Right kidney (tissue), 9 donors: Measurements from ENCODE around the gene ADRM1.

Source experiments
- DNase-seq: peaks from one replicate; pipeline ENCODE4 v3.0.0-alpha.2; 2016
- long read RNA-seq, 8 donors: transcript quantifications; one replicate each; lab custom pipeline, GENCODE V29; 2026

Gene ADRM1, protein sequence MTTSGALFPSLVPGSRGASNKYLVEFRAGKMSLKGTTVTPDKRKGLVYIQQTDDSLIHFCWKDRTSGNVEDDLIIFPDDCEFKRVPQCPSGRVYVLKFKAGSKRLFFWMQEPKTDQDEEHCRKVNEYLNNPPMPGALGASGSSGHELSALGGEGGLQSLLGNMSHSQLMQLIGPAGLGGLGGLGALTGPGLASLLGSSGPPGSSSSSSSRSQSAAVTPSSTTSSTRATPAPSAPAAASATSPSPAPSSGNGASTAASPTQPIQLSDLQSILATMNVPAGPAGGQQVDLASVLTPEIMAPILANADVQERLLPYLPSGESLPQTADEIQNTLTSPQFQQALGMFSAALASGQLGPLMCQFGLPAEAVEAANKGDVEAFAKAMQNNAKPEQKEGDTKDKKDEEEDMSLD
- long read RNA-seq, donor 1, transcript ADRM1-201 (10 exons, 1,478 nt), result major isoform, 46 of 78 reads
- long read RNA-seq, donor 1, partial matches to known transcripts, result 30 of 78 reads
- long read RNA-seq, donor 1, other reads (novel, unspliced or antisense), result 0 of 78 reads
- long read RNA-seq, donor 2, transcript ADRM1-201 (10 exons, 1,478 nt), result major isoform, 20 of 44 reads
- long read RNA-seq, donor 2, partial matches to known transcripts, result 21 of 44 reads
- long read RNA-seq, donor 2, other reads (novel, unspliced or antisense), result 0 of 44 reads
- long read RNA-seq, donor 3, transcript ADRM1-201 (10 exons, 1,478 nt), result major isoform, 10 of 10 reads
- long read RNA-seq, donor 3, partial matches to known transcripts, result 0 of 10 reads
- long read RNA-seq, donor 3, other reads (novel, unspliced or antisense), result 0 of 10 reads
- long read RNA-seq, donor 4, transcript ADRM1-201 (10 exons, 1,478 nt), result major isoform, 13 of 62 reads
- long read RNA-seq, donor 4, partial matches to known transcripts, result 31 of 62 reads
- long read RNA-seq, donor 4, other reads (novel, unspliced or antisense), result 17 of 62 reads
- long read RNA-seq, donor 5, transcript ADRM1-201 (10 exons, 1,478 nt), result major isoform, 31 of 86 reads
- long read RNA-seq, donor 5, partial matches to known transcripts, result 49 of 86 reads
- long read RNA-seq, donor 5, other reads (novel, unspliced or antisense), result 6 of 86 reads
- long read RNA-seq, donor 6, transcript ADRM1-201 (10 exons, 1,478 nt), result major isoform, 26 of 49 reads
- long read RNA-seq, donor 6, partial matches to known transcripts, result 21 of 49 reads
- long read RNA-seq, donor 6, other reads (novel, unspliced or antisense), result 0 of 49 reads
- long read RNA-seq, donor 7, transcript ADRM1-201 (10 exons, 1,478 nt), result major isoform, 30 of 85 reads
- long read RNA-seq, donor 7, partial matches to known transcripts, result 52 of 85 reads
- long read RNA-seq, donor 7, other reads (novel, unspliced or antisense), result 0 of 85 reads
- long read RNA-seq, donor 8, transcript ADRM1-201 (10 exons, 1,478 nt), result major isoform, 33 of 34 reads
- long read RNA-seq, donor 8, partial matches to known transcripts, result 0 of 34 reads
- long read RNA-seq, donor 8, other reads (novel, unspliced or antisense), result 0 of 34 reads

DNA sequence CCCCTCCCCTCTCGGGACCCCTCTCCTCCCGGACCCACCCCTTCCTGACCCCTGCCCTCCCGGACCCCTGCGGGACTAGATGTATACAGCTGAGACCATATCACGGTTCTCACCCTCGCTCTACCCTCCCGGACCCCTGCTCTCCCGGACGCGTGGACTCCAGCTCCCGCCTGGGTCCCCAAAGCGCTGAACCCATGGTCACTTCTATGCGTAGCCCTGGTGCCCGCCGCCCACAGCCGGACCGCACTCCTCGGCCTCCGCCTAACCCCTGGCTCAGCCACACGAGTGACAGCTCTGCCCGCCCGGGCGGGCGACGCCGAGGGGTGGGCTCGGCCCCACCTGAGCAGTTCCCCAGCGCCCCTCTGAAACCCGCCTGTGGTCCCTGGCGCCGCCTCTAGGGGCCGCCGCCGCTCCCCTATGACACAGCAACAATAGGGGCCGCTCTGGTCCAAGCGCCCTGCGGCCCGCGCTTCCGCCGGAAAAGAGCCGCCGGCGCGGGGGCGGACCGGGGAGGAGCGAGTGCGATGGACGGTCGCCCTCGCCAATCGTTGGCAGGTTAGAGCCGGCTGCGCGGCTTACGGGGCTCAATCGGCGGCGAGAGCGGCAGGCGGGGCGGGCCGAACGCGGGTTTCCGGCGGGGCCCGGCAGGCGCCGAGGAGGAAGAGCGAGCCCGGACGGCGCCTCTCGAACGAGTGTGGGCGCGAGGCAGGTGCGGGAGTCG is at the start of gene ADRM1:
Gene ADRM1 (plus strand): TSS at position 657 of the 721 bp plus-strand sequence. CDS start 572 bp downstream, outside the sequence.
- DNase-seq, result peak; percentile 97

DNA sequence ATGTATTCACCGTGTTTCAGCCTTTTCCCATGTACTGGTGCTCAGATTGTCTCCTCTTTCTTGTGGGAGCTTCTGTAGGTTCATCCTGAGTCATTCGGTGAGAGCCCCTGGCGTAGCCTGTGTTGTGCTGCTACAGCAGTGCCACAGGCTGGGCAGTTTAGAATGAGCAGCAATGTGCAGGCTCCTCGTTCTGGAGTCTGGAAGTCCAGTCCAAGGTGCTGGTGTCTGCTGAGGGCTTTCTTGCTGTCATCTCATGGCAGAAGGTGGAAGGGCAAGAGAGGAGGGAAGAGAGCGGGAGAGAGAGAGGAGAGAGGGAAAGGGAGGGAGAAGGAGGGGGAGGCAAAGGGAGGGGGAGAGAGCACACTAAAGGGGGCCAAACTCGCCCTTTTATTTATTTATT is 49.4 kb upstream of the ADRM1 start:
- no peak for DNase-seq

DNA sequence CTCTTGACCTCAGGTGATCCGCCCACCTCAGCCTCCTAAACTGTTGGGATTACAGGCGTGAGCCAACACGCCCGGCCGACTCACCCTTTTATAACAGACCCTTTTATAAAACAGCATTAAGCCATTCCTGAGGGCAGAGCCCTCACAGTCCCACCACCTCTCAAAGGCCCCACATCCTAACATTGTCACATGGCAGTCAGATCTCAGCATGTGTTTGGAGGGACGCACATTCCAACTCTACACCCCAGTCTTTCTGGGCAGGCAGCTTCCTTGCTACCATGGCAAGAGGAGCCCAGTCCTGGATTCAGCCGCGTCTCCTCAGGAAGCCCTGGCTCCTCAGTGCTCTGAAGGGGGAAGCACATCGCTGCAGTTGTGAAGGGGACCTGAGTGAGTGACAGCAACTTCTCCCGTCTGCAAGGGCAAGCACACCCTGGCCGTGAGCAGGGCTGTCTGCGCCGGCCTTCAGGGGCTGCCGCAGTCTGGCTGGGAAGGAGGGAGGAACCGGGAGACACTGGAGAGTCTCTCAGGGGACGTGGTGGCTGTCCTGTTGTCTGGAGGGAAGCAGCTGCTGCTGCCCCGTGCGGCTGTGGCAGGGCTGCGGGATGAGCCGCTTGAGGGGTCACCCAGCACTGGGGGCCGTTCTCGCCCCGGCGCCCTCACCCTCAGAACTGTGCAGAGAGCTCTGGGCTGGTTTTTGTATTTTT is 48.6 kb upstream of the ADRM1 start:
- peak; percentile 18 for DNase-seq

DNA sequence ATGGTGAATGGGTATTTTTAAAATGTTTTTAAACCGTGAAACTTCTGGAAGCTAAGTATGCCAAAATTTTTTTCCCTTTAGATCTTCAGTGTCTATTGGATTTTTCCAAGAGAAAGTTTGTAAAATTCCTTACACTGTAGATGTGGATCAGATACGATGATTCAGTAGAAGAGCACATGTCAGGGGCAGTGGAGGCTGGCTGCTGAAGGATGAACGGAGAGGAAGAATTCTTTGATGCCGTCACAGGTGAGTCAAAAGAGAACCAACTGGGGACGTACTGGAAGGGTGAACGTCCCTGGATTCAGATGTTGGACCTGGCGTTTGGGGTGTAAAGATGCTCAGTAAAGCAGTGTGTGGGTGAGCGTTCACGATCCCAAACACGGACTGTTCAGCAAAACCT is 46.8 kb upstream of the ADRM1 start:
- DNase-seq, result no peak

DNA sequence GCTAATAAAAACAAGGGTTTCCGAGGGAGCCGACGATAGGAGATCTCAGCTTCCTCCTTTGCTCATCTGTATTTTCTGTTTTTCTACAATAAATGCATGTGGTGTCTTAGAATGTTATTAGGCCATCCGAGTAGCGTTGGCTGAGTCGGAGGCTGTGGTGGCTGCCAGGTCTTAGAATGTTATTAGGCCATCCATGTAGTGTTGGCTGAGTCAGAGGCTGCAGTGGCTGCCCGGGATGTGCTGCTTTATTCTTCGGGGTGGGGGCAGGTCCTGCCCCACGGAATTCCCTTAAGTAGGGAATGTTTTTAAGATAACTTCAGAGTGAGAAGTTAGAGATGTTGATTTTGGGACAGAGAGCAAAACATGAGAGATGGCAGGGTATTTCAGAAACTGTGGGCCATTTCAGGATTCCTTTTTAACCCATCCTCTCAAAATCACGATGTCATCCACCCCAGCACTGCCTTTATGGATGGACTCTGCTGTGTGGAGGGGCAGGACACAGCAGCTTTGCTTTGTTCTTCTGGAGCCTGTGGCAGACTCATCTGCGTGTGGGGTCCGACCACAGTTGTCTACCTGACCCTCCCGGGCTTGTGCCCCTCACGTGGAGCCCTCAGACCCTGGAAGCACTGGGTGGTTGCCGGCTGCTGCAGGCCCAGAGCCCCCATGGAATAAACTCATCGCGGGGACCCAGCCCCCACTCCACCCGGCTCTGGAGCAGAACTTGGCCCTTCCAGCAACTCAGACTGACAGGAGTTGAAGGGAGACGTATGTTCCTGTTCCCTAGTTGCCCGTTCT is 44.1 kb upstream of the ADRM1 start:
- DNase-seq, result no peak

DNA sequence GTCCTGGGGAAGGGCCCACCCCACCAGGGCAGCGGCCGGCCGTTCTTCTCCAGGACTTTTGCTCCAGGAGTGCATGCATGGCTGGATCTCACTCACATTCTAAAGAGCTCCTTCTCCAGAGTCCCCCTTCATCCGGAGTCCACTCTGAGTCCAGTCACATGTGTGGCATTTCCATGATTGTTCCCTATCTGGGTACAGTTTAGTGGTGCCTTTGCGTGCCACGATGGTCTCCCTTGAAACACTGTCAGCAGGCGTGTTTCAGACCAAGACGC is 43.6 kb upstream of the ADRM1 start:
- DNase-seq, result no peak

DNA sequence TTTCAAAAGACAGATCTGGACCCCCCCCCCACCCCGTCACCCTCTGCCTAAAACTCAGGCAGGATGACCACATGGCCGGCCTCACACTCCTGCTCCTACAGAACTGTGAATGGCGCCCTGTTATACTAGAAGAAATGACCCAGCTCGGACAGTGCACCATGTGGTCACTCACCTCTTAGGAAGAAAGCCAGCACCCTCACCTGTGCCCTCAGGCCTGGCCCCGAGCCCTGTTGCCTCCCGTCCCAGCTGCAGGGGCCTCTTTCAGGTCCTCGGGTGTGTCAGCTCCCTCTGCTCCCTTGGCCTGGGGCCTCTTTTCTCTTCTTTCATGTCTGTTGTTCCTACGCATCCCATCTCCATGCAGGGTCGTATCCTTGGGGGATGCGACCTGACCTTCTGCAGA is 40.7 kb upstream of the ADRM1 start:
- DNase-seq, result no peak

DNA sequence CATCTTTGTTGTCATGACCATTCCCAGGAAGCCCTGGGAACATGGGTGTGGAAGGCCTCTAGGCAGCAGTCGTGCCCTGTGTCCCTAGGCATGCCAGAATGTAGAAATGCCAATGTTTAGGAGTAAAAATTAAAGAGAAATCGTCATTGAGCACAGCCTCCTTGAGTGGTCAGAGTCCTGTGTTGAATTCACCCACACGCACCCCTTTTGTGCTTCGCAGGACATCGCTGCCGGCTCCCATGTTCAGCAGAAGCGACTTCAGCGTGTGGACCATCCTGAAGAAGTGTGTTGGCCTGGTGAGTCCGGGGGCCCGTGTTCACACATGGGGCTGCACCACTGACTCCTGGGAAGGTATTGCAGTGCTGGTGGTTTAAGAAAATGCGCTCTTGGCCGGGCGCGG is 39.4 kb upstream of the ADRM1 start:
- DNase-seq, result no peak

DNA sequence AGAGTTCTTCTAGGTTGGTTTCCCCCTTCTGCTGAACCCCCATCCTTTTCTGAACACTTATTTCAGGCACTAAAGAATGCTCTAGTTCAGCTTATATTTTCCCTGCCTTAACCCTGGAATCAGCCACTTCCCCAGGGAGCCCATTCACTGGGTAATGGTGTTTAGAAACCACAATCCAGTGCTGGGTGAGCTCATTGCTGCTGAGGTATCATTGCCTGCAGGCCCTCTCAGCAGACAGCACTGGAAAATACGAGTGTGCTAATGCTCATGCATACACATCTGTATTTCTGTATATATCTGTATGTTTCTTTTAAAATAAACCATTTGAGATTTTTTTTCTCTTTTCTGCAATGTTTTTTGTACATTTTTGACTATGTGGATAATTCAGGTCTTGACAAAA is 37.4 kb upstream of the ADRM1 start:
- no peak for DNase-seq

DNA sequence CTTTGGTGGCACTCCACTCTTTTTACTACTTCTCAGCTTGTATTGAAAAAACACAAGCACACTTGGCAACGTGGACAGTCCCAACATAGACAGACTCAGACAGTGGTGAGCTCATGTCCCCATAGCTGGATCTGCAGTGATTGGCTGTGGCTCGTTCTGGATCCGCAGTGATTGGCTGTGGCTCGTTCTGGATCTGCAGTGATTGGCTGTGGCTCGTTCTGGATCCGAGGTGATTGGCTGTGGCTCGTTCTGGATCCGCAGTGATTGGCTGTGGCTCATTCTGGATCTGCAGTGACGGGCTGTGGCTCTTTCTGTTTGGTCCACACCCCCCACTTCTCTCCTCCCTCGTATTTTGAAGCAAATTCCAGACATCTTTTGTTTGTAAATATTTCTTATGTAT is 36.5 kb upstream of the ADRM1 start:
- DNase-seq, result no peak

DNA sequence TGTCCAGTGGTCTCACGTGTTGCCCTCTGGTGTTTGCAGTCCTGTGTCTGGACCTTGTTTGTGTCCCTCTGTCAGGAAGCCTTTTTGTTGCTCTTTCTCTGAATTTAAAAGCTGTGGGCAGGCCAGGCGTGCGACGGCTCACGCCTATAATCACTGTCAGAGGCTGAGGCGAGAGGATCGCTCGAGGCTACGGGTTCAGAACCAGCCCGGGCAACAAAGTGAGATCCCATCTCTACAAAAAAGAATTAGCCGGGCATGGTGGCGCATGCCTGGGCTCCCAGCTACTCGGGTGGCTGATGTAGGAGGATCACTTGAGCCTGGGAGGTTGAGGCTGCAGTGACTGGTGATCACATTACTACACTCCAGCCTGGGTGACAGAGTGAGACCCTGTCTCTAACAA is 35.9 kb upstream of the ADRM1 start:
- DNase-seq, result no peak

DNA sequence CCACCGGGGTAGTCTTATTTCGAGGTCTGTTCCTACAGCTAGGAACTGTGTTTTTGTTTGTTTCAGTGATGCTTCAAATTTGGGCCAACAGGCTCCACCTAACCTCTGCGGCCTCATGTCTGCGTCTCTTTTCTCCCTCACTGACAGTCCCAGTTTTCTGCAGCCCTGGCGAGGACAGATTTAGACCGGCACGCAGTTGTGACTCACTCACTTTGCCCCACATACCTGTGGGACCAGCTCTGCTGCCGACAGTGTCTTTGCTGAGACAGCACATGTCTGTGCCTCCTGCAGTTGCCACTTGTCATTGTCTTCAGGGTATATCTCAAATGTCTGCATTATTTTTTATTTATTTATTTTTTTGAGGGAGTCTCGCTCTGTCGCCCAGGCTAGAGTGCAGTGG is 35.3 kb upstream of the ADRM1 start:
- DNase-seq, result no peak

DNA sequence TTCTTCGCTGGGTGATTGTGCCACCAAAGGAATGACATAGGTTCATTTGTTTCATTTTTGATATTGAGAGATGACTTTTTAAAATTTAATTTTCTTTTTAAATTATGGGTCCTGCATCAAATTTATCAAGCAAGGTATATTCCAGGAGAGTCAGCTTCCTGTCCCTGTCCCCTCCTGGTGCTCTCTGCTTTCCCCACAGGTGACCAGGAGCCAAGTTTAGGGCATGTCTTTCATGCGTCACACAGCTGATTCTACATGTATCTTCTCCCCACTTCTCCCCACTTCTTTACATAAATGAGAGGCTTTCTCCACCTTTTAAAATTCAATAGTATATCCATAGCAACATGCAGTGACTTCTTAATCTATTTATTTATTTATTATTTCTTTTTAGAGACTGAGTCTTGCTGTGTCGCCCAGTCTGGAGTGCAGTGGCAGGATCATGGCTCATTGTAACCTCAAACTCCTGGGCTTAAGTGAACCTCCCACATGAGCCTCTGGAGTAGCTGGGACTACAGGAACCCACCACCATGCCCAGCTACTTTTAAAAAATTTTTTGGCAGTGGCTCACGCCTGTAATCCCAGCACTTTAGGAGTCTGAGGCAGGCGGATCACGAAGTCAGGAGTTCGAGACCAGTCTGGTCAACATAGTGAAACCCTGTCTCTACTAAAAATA is 34.4 kb upstream of the ADRM1 start:
- DNase-seq, result no peak

DNA sequence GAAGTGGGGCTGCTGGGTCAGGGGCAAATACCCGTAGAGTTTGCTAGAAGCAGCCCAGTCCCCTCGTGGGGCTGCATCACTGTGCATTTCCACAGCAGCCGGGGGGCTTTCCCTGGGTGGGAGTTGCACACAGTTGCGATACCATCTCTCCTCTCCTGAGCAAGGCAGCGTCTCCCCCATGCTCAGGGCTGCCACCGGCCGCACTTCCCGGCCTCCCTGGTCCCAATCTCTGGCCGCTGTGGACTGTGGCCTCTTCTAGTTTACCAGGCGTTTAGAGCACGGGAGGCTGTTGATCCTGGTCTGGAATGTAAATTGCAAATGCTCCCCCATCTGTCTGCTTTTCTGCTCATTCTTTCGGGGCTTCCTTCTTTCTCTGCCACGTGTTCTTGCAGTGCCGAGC is 33.4 kb upstream of the ADRM1 start:
- no peak for DNase-seq

DNA sequence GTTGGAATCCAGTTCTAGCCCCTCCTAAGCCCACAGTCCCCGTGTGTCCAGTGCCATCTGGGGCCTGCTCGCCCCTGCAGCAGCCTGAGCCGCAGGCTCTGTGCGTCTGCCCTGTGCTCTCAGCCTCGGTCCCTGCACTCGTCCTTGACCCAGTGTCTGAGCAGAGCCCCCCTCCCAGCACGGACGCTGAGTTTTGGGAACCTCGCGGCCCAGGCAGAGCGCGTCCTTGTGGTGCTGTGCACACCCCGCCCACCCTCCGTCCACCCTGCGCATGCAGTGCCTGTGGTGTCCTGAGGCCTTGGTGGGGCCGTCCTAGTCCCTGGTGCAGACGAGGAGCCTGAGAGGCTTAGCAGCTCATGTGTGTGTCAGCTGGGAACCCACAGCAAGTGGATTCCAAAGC is 32.9 kb upstream of the ADRM1 start:
- no peak for DNase-seq

DNA sequence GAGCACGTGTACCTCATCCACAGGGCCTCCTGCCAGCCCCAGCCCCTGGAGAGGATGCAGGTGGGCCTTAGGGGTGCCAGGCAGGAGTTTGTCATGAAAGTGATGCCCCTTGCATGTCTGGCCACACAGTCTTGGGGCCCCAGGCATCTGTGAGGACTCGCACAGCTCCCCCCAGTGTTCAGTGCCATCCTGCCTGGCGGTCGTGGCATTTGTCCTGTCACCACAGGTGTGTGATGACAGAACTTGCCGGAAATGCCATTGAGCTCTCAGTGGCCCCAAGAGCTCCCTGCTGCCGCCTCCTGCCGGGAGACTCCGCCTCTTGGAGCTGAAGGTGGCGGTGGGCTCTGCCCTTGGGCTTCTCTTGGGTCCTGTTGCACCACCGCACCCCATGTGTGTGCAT is 30.6 kb upstream of the ADRM1 start:
- no peak for DNase-seq

DNA sequence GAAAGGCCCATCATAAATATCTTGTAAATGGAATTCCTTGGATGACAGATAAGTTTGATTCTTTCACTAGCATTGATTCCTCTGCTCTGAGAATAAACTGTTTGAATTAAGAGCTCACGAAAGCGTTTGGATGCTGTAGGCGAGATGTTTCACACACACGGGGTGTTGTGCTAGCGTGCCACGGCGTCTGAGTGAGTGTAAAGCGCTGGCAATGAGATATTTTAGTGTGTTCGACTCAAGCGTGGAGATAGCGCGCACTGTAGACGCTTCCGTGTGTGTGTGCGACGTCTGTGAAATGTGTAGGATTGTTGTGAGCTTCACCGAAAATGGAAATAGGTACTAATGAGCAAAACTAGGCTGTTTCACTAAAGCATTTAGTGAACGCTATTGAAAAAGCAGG is 29.4 kb upstream of the ADRM1 start:
- no peak for DNase-seq

DNA sequence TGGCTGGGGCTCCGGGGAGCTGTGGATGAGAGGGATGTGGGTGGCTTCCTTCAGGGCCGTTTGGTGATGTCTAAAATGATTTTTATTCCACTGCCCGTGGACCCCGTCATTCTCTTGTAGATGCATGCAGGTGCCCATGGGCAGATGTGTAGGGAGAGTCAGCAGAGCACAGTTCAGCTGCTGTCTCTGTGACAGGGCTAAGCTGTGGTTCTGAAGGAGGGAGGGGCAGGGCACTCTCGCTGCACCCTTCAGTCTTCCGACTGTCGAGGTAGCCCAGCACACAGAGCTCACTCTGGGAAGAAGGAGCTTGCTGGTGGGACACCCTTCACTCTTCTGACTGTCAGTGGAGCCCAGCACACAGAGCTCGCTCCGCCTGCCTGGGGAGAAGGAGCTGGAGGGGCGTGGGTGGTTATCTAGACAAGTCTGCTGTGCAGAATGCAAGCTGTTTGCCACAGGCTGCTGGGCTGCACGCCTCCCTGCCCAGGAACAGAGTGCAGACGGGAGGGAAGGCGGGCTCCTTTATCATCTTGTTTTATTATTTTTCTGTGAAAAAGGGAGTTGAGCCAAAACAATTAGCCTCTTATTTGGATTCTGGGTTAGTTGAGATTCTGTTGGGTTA is 28.4 kb upstream of the ADRM1 start:
- peak; percentile 34 for DNase-seq

DNA sequence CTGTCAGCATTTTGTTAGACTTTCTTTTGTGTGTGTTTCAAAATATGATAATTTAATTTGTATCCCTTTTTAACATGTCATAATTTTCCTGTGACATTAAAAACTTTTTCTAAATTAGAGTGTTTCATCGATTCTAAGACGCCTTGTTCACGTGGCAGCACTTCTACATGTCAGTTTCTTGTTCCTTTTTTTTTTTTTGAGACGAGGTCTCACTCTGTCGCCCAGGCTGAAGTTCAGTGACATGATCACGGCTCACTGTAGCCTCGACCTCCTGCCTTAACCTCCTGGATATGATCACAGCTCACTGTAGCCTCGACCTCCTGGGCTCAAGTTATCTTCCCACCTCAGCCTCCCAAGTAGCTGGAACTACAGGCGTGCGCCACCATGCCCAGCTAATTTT is 27.6 kb upstream of the ADRM1 start:
- DNase-seq, result no peak
